GM19372 (cell line): Measurements from ENCODE around the gene CA10.

Experiments
- ATAC-seq: cut with Tn5 transposase; IDR thresholded peaks from one replicate; pipeline ENCODE4 v1.9.1; 2021; ENCODE audit warnings: mild to moderate bottlenecking, low read depth, moderate library complexity; ENCODE audit not compliant: unreplicated experiment

CA10 gene

DNA sequence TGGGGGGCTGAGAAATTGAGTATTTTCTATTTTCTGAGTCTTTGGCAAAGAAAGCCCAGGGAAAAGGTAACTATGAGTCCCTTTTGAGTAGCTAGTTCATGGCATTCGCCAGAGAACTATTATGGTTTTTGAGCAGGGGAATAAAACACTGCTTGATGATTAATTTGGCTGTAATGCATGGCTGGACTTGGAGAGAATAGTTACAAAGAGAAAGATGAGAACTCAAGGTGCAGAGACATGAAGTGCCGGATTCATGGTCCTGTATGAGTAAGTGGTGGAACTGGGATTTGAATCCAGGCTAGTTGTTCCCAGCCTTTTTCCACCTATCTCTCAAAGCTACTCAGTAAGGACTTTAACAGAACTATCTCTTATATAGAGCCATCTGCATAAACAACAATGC lies 266.6 kb downstream of the CA10 start:
- no peak for ATAC-seq

DNA sequence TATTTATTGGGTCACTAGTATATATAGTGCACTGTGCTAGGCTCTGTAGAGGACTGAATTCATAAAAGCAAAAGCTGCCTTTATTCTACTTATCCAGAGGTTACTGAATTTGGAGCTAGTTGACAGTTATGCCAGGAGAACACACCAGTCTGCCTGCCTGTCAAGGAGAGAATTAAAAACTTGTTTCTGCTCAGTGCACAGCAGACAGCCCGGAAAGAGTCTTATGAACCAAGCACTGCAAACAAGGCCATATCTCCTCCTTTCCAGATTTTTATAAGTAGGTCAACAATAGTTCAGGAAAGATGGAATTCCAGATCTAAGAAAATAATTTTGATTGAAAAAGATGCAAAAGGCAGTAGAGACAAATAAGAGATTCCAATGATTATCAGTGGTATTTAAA lies 267.8 kb downstream of the CA10 start:
- ATAC-seq = no peak

DNA sequence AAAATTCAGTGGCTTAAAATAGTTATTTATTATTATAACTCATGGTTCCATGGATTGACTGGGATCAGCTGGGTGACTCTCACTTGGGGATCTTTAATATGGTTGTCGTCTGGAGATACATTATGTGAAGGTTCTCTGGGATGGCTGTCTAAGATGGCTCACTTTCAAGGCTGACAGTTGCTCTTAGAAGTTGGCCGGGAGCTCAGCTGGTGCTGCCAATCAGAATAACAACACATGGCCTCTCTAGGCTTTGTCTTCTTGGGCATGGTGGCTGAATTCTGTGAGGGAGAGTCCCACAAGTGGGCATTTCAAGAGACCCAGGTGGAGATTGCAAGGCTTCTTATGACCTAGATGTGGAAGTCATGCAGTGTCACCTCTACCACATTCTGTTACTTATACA lies 269.7 kb downstream of the CA10 start:
- no peak for ATAC-seq

DNA sequence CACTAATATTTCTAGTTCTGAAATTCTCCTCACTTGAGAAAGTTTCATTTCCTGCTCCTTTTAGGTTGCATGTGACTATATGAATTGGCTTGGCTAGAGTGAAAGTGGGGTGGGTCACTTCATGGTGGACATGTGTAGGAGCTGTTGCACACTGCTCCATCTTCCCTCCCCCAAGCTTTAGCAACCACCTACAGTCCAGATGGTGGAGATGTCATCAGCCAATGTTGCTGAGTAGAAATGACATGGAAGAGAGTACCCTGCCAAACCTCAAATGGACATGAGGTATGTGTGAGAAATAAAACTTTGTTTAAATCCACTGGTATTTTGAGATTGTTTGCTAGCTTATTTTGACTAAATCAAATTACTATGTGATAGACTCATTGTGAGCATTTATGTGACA lies 281.5 kb downstream of the CA10 start:
- ATAC-seq = no peak

DNA sequence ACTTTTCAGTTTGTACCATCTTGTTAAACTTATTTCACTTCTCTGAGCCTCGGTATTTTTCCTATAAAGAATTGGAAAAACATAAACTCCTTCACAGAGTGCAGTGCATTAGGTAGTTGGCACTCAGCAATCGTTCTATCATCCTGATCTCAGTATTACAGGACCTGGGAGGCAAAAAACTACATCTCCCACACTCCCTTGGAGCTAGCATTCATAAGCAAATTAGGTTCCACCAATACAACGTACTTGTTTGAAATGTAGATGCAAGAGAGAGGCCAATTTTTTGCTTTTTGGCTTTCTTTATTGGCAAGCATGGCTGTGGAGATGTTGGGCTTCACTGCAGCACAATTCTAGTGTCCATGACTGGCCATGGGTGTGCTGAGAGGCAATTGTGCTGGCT lies 285.2 kb downstream of the CA10 start:
- no peak for ATAC-seq

DNA sequence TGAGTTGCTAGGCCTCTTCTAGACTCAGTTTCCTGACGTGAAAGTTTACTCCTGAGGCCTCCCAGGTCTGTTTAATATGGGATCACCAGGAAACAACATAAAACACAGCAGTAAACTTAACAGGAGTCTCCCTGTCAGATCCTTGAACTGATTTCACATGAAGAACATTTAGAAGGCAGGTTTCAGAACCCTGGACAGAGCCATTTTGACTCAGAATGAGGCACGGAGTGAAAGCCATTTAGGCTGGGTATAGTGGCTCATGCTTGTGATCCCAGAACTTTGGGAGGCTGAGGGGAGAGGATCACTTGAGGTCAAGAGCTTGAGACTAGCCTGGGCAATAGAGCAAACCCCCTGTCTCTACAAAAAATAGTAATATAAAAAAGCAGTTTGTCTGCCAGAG lies 289.1 kb downstream of the CA10 start:
- ATAC-seq = no peak

DNA sequence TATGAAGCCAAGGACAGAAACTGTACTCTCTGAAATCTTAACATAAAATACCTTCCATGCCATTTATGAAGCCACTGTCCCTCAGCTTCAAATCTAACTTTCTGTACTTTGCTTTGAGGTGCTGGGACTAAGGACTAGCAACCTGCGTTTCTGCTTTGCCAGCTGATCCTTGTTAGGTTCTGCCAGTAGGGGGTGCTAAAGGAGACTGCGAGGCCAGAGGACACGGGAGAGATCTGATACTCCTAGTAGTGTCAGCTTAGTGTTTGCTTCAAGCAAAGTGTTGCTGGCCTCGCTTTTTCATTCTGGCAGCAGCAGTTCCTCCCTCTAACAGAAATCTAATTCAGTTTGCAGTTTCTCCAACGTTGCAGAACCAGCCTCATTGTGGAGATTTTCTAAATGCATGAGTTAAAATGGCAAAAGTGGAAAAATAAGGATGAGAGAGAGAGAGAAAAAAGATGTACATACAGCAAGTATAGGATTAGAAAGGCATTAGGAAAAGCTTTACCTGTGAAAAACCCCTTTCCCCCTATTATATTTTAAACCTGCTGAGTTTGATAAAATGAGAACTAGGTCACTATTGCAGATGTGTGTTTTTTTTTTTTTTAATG lies 297.5 kb downstream of the CA10 start:
- no peak for ATAC-seq

DNA sequence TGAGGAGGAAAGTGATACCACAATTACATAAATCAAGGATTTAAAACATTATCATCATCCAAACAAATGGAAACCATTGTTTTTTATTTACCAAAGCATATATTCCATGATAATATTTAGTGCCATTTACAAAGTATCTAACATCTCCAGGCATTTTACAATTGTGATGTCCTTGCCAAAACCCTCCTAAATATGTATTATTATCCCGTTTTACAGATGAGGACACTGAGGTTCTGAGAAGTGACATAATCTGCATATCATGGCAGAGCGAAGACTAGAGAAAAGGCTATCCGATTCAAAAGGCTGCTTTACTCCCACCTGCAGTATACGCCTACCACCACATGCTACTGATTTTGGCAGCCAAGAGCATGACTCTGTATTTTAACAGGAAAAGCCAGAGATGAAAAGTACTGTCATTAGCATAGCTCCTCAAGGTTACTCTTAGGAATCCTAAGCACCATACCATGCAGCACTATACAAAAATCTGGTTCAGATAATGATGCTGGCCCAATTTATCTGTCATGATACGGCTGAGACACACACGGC lies 301.4 kb downstream of the CA10 start:
- ATAC-seq = no peak

DNA sequence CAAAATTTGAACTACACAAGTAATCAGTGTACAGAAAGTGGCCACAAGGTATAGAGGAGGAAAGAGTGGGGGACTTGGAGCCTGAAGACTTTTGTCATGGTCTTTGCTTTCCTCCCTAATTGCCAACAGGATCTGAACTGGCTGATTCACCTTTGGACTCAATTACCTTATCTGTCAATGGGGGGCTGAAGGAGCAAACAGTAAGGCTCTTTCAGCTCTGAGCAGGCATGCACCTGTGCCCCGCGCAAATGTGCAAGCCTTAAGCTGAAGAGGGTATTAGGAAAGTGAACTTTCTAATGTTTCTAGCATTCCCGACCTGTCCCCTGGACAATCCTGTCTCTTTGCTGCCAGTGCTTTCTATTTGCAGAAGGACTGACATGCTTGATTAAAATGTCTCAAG lies 302.7 kb downstream of the CA10 start:
- no peak for ATAC-seq

DNA sequence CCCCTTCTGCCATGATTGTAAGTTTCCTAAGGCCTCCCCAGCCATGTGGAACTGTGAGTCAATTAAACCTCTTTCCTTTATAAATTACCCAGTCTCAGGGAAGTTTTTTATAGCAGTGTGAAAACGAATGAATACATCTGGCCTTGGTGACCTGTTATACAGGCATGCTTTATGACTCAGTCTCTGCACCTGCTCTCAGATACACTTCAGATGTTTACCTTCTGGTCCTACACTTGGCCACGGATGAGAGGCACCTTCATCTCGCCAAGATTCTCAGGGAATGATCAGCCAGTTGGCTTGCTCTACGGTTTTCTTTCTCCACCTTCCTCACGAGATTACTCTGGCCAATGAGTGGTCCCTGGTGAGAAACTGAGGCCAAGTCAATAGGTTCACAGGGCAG lies 304.7 kb downstream of the CA10 start:
- ATAC-seq = no peak

DNA sequence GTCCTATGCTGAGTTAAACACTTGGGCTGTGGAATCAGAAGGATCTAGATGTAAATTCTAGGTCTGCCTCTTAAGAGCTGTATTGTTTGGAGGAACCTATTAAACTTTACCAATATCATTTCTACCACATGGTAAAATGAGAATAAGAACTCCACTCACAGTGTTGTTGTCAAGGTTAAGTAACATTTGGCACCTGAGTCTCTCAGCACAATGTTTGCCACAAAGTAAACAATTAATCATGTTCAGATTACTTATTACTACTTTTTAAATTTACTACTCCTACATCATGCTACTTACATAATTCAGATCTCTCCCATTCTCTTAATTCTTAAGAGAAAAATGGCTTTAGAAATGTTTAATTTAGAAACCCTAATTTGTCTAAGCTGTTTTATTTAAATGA lies 305.9 kb downstream of the CA10 start:
- no peak for ATAC-seq

DNA sequence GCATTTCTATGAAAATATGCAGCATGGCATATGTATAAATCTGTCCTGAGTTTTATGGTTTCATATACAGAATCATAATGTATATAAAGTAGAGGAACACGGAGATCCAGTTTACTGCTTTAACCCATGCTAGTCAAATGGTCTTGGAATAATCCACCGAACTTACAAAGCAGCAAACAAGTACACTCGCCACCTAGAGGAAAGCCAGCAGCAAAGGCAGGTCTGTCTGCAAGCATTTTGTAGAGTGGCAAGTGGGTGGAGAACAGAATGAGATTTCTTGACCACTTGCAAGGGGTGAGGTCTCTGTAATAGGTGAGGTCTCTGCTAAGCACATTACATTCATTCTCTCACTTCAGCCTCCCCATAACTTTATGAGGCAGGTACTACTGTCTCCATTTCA lies 308.3 kb downstream of the CA10 start:
- no peak for ATAC-seq

DNA sequence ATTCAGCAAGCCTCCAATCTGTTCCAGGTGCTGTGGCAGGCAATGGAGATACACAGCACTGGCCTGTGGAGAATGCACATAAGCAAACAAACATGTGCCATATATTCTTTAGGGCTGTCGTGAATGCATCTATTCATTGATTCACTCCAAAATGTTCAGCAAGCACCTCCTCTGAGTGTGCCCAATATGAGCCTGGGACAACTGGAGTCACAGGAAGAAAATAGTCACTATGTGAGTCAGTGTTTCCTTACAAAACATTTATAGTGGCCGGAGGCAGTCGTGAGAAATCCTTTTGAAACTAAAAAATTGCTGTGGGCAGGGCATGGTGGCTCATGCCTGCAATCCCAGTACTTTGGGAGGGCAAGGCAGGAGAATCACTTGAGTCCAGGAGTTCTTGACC lies 310.1 kb downstream of the CA10 start:
- no peak for ATAC-seq

DNA sequence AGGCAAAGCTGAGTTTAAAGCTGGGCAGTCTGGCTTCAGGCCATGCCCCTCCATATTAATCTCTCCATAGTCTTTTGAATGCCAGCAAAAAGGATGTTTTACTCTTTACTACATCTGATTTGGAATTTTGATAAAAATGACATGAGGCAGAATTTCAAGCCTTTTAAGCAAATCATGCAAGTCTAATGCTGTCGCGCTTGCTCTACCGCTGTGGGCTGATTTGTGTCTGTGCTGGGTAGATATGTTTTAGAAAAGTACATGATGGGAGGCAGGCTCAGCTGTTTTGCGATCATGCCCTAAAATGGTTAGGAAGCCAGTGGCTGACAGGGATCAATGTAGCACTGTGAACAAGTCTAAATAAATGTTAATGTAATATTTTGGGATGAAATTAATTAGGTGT lies 311.9 kb downstream of the CA10 start:
- no peak for ATAC-seq

DNA sequence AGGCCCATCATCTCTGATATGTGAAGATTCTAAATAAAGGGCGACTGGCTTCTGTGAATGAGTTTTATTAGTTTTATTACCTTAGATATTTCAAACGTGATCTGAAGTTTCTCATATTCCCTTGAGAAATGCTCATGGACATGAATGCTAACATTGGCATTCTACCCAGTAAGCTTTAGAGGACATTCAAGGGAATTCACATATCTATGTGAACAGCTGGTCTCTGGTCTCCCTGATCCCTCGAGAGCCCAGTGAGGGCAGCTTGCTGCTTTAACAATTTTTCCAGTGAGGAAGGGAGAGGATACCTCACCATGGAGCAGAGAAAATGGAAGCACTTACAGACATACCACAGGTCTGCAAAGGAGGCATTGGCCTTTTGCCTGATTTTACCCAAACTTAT lies 312.7 kb downstream of the CA10 start:
- no peak for ATAC-seq

DNA sequence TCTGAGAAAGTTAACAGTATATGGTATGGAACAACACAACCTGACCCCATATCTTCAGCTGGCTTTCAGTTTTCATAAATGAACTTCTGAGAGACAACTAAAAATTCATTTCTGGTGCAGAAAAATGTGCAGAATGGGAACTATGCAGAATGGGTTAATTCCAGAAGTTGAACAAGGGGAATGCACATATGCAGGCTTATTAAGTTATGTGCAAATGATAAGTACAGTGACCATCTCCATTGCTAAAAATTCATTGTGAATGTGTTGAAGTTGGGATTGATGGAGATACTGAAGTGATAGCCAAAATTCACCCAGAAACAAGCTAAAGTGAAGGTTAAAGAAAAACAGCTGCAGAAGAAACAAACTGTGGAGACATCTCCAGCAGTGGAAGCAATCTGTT lies 315.8 kb downstream of the CA10 start:
- ATAC-seq = no peak

DNA sequence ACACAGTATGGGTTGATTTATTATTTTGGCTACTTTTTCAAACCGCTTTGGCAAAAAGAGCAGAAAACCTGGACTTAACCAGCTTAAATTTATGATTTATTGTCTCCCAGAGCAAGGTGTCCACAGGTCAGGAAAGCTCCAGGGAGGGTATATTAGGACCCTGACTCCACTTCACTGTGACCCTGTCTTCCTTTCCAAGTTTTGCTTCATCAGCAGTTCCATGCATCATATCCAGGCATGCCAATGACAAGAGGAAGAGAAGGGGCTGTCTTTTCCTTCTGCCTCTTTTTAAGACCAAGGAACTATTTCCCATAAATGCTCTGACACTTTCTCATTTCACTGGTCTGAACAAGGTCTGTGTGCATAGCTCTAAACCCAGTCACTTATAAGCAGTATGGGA lies 316.8 kb downstream of the CA10 start:
- ATAC-seq = no peak

DNA sequence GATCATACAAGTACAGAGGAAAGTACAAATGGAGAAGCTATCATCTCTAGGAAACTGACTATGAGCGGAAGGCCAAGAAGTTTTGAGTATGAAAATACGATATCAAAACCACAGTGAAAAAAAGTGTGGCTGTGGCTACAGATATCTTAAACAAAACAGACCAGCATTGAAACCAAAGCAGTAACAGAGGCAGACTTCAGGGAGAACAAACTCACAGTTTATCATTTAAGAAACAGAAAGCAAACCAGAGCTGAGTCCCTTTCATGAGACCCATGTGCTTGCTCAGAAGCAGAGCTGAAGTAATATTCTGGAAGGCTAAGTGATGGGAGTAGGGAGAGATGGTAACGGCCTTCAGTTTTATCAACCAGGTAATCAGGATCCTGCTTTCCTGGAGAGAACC lies 317.8 kb downstream of the CA10 start:
- ATAC-seq = no peak

DNA sequence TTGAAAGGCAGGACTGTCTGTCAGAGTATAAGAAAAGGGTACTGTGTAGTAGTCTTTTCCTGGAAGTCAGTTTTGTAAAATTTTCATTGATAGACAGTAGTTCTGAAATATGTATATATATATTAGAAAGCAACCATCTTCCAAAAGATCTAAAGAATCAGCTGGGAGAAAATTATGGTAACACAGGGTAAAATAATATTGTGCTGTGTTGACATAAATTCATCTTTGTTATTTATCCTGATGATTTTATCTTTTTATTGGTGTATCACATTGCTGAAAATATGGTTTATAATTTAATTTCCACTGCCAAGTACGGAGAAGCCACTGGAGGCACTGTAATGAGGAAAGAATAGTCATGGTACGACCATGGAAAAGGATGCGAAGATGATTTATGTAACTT lies 324.9 kb downstream of the CA10 start:
- no peak for ATAC-seq

DNA sequence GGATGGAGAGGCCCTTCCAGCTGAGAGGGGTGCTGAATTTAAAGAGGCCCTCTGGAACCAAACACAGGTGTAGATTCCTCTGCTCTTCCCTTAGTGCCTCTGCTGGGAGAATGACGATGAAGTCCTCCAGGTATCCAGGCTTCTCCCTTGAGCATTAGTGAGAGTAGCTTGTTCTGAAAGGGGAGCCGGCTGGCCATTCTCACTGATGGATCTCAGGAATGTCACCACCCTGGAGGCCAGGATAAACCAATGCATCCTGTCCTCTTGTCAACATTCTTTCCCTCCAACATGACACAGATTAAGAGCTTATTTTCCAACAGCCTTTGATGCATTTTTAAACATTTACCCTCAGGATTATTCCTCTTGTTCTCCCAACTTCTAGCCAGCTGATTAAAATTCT lies 325.5 kb downstream of the CA10 start:
- no peak for ATAC-seq

DNA sequence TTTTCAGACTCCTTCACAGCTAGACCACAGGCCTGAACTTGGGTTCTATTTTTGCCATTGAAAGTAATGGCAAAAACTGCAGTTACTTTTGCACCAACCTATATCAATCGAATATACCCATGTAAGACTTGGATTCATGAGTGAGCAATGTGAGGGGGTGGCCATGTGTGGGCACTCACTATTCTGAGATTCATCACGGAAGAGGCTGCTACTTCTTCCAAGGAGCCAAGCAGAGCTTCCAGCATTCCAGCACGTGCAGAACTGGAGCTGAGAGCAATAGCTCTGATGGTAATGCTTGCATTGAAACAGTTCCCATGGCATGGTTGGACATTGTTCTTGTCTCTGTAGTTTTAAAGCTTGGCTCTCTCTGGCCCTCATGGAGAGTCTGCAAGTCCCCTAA lies 327.6 kb downstream of the CA10 start:
- no peak for ATAC-seq

DNA sequence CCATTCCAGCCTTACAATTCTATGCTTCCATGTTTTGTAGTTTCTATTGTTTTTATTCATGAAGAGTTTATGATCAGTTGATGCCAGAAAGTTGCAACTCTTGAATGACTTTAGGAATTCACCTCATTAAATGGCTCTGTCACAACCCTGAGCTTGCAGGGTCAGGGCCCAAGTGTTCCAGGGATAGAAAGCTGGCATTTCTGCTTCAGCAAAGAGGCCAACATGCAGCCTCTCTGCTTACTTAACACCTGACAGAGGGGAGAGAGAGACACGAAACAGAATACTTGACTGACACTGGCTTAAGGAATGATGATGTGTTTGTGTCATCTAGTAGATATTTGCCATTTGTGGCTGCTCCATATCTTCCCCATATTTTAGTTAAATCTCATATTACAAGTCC lies 328.1 kb downstream of the CA10 start:
- no peak for ATAC-seq

DNA sequence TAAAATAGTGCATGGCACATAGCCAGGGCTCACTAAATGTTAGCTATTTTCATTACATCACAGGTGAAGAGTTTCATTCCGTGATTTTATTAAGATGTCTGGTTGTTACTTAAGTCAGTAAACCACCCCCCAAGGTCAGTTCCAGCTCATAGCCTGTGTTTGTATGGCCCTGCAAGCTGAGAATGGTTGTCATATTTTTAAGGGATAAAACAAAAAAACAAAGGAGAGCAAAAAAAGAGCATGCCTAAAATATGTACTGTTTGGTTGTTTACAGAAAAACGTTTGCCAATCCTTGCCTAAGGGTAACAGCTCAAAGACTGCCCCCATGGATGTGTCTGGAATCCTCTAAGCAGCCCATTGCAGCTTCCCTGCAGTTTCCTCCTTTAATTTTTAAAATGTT lies 329.6 kb downstream of the CA10 start:
- ATAC-seq = no peak
